GM19438 (cell line): ENCODE measurements around the gene MAMLD1.

ENCODE experiments used
- ATAC-seq: cut with Tn5 transposase; IDR thresholded peaks from one replicate; pipeline ENCODE4 v1.9.1; 2021; ENCODE audit warnings: low read depth; ENCODE audit not compliant: unreplicated experiment

The MAMLD1 gene

GRCh38 chrX:150352114-150352513, 11.0 kb upstream of the MAMLD1 start:
- ATAC-seq = no peak

- ATAC-seq = no peak
These were observed 10.5 kb upstream of the MAMLD1 start for GRCh38 chrX:150352581-150352980.

- ATAC-seq = no peak
These were observed 7.2 kb upstream of the MAMLD1 start for GRCh38 chrX:150355913-150356312.

- no peak for ATAC-seq
These were observed 5.3 kb upstream of the MAMLD1 start for GRCh38 chrX:150357790-150358189.

- no peak for ATAC-seq
These were observed 4.5 kb upstream of the MAMLD1 start for GRCh38 chrX:150358651-150359050.

- ATAC-seq = no peak
These were observed 2.8 kb upstream of the MAMLD1 start for GRCh38 chrX:150360331-150360730.

GRCh38 chrX:150361070-150361776, 1.9 kb upstream of the MAMLD1 start:
- ATAC-seq = no peak

GRCh38 chrX:150361777-150362351, 1.3 kb upstream of the MAMLD1 start:
- no peak for ATAC-seq

- no peak for ATAC-seq
These were observed 637 bp downstream of the MAMLD1 start for GRCh38 chrX:150363561-150364346.

- ATAC-seq = no peak
These were observed 1.4 kb downstream of the MAMLD1 start for GRCh38 chrX:150364347-150365050.

- no peak for ATAC-seq
These were observed 2.2 kb downstream of the MAMLD1 start for GRCh38 chrX:150365051-150365989.

- no peak for ATAC-seq
These were observed 3.1 kb downstream of the MAMLD1 start for GRCh38 chrX:150365990-150366911.

GRCh38 chrX:150366951-150367545, 3.9 kb downstream of the MAMLD1 start:
- ATAC-seq = no peak

GRCh38 chrX:150370589-150371312, 7.6 kb downstream of the MAMLD1 start:
- no peak for ATAC-seq

- ATAC-seq = no peak
These were observed 8.8 kb downstream of the MAMLD1 start for GRCh38 chrX:150371877-150372276.

GRCh38 chrX:150372280-150372679, 9.2 kb downstream of the MAMLD1 start:
- ATAC-seq = no peak

- no peak for ATAC-seq
These were observed 9.6 kb downstream of the MAMLD1 start for GRCh38 chrX:150372756-150373155.

- no peak for ATAC-seq
These were observed 12.2 kb downstream of the MAMLD1 start for GRCh38 chrX:150375243-150375770.
